ENCODE measurements around the gene DLG2.
"Not testable (repeated sequence)": the region's sequence is repeated elsewhere in the genome, so short reads cannot be mapped to it uniquely, and the experiment has no call there.

DLG2 gene

DNA sequence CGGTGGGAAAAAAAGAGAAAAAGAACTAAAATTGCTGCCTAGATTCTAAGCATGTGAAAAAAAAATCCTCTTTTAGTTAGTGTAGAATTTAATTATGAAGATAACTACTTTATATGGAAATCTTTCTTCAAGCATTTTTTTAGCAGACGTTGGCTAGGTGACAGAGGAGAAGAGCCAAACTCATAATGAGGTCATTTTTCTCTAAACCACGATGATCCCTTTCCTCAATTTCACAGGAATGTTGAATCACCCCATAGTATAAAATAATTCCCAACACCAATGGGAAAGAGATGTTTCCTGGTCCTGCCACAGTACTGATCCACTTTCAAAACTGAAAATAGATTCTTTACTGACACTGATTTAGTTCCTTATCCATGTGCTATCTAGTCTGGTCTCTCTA, 319.8 kb downstream of the DLG2 start:
- no peak for DNase-seq

GRCh38 chr11:85301895-85302678, 325.1 kb downstream of the DLG2 start:
- DNase-seq: no peak

- DNase-seq: no peak
Measured at GRCh38 chr11:85299258-85299942, 327.7 kb downstream of the DLG2 start.

GRCh38 chr11:85295694-85296271, 331.4 kb downstream of the DLG2 start:
- DNase-seq: no peak

DNA sequence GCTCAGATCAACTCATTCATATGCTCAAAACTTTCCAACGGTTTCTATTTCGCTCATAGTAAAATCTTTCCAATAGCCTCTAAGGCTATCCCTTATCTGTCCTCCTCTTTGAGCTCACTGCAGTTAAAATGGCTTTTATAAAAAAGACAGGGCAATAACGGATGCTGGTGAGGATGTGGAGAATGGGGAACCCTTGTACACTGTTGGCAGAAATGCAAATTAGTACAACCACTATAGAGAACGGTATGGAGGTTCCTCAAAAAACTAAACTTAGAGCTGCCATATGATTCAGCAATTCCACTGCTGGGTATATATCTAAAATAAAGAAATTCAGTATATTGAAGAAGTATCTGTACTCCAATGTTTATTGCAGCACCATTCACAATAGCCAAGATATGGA, 345.6 kb downstream of the DLG2 start:
- DNase-seq: no peak

- no peak for DNase-seq
Measured at GRCh38 chr11:85279267-85279666, 347.9 kb downstream of the DLG2 start.

DNA sequence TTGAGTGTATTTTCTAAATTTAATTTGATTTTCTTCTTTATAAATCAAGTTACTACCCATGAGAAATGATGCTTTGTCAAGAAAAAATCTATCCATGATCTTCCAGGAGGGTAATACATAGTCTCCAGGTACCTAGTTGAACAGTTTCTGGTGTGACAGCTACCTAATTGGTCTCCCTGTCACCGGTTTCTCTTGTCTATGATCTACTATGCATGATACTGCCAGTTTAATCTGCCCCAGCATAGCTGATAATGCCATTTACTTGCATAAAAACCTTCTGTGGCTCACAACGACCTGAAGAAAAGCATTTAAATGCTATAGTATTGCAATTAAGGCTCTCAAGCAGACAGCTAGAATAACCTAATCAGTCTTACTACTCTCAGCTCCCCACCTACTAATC, 349.5 kb downstream of the DLG2 start:
- no peak for DNase-seq

DNA sequence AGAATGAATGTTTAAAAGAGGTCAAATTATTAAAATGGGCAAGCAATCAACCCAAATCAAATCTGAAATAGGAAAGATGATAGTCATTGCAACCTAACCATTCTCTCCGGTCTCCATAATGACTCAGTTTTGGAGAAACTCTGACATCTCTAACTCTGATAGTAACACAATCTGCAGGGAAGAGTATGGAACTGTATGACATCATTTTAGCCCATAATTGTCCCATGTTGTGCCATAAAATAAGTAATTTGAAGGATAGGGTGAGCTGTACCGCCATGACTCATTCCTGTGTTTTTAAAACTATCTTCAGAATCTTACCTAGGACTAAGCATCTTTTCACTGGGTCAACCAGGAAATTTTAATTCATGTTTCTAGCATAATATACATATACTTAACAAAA, 350.8 kb downstream of the DLG2 start:
- DNase-seq: no peak

- not testable (repeated sequence) for DNase-seq
Measured at GRCh38 chr11:85270315-85270714, 356.8 kb downstream of the DLG2 start.

DNA sequence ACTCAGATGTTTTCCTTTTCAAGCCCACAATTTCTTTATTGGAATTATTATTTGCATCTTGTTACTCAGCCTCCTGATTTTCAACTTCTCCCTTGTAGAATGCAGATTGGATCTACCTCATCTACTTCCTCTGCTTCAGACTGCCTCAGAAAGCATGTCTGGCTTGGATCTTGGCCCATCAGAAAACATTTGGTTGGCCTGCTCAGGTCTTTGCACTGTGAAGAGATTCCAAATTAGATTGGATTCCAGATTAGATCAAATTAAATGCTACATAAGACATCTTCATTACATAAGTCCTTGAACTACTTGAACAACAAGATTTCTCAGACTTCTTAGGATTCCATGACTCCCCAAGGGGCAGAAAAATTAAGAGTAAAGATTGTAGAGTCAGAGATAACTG, 358.0 kb downstream of the DLG2 start:
- no peak for DNase-seq

DNA sequence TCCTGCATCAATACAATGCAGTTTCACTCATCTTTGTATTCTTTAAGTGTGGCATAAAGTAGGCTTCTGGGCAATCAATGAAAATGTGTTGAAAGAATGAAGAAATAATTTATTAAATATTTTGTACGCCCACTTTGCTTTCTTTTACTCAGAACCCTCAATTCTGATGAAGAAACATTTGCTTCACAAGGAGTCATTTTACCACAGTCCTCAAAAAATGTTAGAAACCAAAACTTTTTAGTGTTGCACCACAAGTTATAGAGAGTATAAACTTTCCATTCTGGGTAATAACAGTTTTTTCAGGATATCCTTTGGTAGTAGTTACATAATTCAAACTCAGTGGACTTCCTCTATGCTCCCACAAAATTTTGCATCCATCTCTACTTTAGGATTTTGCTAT, 360.5 kb downstream of the DLG2 start:
- DNase-seq: no peak

- DNase-seq: no peak
Measured at GRCh38 chr11:85263328-85263727, 363.8 kb downstream of the DLG2 start.

- DNase-seq: no peak
Measured at GRCh38 chr11:85257837-85258236, 369.3 kb downstream of the DLG2 start.

DNA sequence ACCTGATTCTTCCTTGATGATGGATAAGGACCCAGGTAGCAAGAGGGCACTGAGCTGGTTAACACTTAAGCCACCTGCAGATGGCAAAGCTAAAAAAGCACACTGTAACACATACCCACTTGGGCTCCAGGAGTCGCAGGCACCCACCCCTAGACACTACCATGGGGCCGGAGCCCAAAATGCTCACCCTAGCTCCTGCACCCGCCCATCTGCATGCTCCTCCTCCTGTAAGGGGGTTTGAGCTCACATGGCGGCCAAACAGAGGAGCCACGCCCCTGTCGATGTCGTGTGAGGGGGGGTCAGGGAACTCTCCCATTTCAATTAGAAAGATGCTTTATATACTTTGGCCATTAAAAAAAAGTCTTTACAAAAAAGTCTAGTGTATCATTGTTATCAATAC, 370.7 kb downstream of the DLG2 start:
- no peak for DNase-seq

DNA sequence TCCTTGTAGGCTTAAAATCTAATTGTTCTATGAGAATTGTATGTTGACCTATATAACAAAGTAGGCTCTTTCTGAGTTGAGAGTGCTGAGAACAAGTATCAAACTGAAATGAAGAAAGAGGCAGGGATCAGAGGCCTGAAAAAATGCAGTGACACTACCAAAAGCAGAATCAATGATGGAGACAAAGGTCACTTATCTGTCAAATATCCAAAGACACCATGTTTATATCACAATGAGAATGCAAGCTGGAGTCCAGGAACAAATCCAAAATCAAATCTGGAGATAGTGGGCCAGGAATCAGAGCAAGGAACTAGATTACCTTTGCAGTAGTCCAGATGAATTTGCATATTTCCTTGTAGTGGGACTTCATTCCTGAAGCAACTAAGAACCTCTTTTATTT, 377.7 kb downstream of the DLG2 start:
- DNase-seq: no peak

DNA sequence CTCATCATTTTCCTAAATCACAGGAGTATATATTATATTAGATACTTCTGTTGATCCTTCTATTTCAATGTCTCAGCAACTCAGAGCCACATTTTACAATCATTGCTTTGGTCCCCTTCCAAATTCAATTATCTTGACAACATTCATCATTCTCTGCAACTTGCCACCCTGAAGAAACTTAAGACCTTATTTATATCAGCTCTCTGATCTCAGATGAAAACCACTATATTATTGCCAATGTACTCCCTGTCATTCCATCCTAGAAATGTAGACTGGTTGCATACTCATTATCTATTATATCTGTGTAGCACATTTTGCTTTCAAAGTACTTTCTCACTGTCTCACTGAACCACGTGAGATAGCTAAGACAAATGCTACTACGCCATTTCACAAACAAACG, 379.3 kb downstream of the DLG2 start:
- DNase-seq: no peak

- no peak for DNase-seq
Measured at GRCh38 chr11:85238906-85239305, 388.2 kb downstream of the DLG2 start.

- not testable (repeated sequence) for DNase-seq
Measured at GRCh38 chr11:85238038-85238437, 389.1 kb downstream of the DLG2 start.

GRCh38 chr11:85236211-85236610, 390.9 kb downstream of the DLG2 start:
- no peak for DNase-seq

DNA sequence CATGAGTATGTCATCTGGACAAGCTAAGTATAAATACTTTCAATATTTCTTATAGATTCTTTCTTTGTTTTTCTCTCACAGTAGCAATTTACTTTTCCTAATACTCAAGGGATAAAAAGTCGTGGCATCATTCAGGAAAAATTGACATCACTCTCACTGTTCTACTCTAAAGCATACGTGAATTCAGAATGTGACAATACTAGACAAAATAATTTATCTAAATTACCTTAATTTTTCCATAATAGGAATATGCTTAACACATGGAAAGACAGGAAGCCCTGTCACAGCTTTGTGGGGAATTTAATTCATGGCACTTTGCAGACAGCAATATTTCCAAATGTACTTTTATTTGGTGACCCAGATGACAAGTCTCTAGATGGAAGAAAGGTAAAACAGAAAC, 394.6 kb downstream of the DLG2 start:
- DNase-seq: no peak

DNA sequence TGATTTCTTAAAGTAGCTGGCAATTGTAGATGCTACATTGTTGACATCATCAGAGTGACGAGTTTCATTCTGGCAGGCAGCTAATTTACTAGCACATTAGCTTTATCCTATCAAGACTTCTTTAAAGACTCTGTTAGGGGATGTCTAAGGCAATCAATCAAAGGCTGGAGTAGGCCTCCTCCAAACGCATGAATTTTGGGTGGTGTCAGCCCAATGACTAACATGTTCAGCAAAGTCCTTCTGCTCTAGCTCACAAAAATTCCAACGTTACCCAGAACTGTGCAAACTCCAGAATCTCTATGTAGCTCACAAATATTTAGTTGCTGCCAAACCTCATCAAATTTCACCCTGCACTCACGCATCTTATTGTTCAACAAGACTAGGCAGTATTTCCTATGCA, 395.6 kb downstream of the DLG2 start:
- DNase-seq: no peak

GRCh38 chr11:85229723-85230122, 397.4 kb downstream of the DLG2 start:
- not testable (repeated sequence) for DNase-seq

- no peak for DNase-seq
Measured at GRCh38 chr11:85196968-85197367, 430.2 kb downstream of the DLG2 start.

- no peak for DNase-seq
Measured at GRCh38 chr11:85195934-85196333, 431.2 kb downstream of the DLG2 start.

All from activated gamma-delta T cell treated with Interleukin-2 at 50 U/mL for 16 hours (primary cell).